IMR-90 (cell line): ENCODE measurements around the gene GP1BA. TPM values are rescaled to one million over a fixed set of nuclear protein-coding genes. Genes with fewer than 3 reads are reported as not detected.
A peak's percentile ranks its signal among the peaks of the same experiment; 100 is the strongest.

ENCODE experiments used
- ATAC-seq: fragments of 200-7000 bp; cut with Tn5 transposase; 2 replicates; pipeline ENCODE4 v1.9.1; 2020; ENCODE audit warnings: low read depth, mild to moderate bottlenecking, moderate library complexity
- BruUV-seq: library from RNA; stranded (reverse); fragments of 400-500 nt; replicated peaks from 2 replicates; lab custom pipeline; 2021; lab: Mats Ljungman, UMichigan
- CTCF ChIA-PET: fragments of 300-600 bp; formaldehyde crosslinking; extraction: SDS; loops from one replicate; lab custom pipeline; 2021; ENCODE audit warnings: antibody characterized with exemption; lab: Yijun Ruan, JAX
- POLR2A ChIA-PET: fragments of 300-600 bp; sonication (Branson Sonifier 250); formaldehyde crosslinking; loops from one replicate; lab custom pipeline; 2022; ENCODE audit warnings: antibody characterized with exemption; ENCODE audit not compliant: unreplicated experiment; lab: Charles Lee
- DNase-seq: peaks from one replicate; pipeline ENCODE4 v3.0.0; 2013
- H2AFZ ChIP-seq: replicated peaks from 2 replicates; pipeline ENCODE3; 2013; ENCODE audit warnings: low read length, mild to moderate bottlenecking; ENCODE audit not compliant: poor library complexity
- H2AK5ac ChIP-seq: 2 replicates; pipeline ENCODE4 v1.6.1; 2013; ENCODE audit warnings: low read depth, low read length, inconsistent platforms
- H2AK9ac ChIP-seq: replicated peaks from 2 replicates; pipeline ENCODE3; 2013; ENCODE audit warnings: mild to moderate bottlenecking, low read depth, low read length, moderate library complexity; ENCODE audit not compliant: poor library complexity
- H2BK120ac ChIP-seq: 2 replicates; pipeline ENCODE4 v1.6.1; 2013; ENCODE audit warnings: low read depth, low read length, inconsistent platforms
- H2BK15ac ChIP-seq: 3 replicates; pipeline ENCODE4 v1.6.1; 2013; ENCODE audit warnings: low read depth, low read length, inconsistent platforms
- H2BK20ac ChIP-seq: 2 replicates; pipeline ENCODE4 v1.6.1; 2013; ENCODE audit warnings: low read depth, mild to moderate bottlenecking, inconsistent platforms, low read length, moderate library complexity
- H2BK5ac ChIP-seq: 2 replicates; pipeline ENCODE4 v1.6.1; 2013; ENCODE audit warnings: mild to moderate bottlenecking, low read depth, low read length, inconsistent platforms; ENCODE audit not compliant: poor library complexity, severe bottlenecking
- H3K14ac ChIP-seq: replicated peaks from 2 replicates; pipeline ENCODE4 v1.6.1; 2013; ENCODE audit warnings: low read depth, low read length, inconsistent platforms
- H3K18ac ChIP-seq: 2 replicates; pipeline ENCODE4 v1.6.1; 2013; ENCODE audit warnings: low read depth, low read length, control low read depth
- H3K23ac ChIP-seq: 2 replicates; pipeline ENCODE4 v1.6.1; 2013; ENCODE audit warnings: low read depth, low read length, inconsistent platforms
- H3K27ac ChIP-seq: 2 replicates; pipeline ENCODE4 v1.5.1; 2013; ENCODE audit warnings: mild to moderate bottlenecking, control low read depth, low read length; ENCODE audit not compliant: insufficient read depth
- H3K27me3 ChIP-seq: 2 replicates; pipeline ENCODE4 v1.6.1; 2013; ENCODE audit warnings: low read length; ENCODE audit not compliant: control insufficient read depth, insufficient read depth
- H3K36me3 ChIP-seq: 2 replicates; pipeline ENCODE4 v1.6.1; 2013; ENCODE audit warnings: low read length, mixed read lengths; ENCODE audit not compliant: control insufficient read depth, insufficient read depth
- H3K4ac ChIP-seq: 2 replicates; pipeline ENCODE4 v1.6.1; 2013; ENCODE audit warnings: low read depth, low read length, inconsistent platforms
- H3K4me1 ChIP-seq: 2 replicates; pipeline ENCODE4 v1.6.1; 2013; ENCODE audit warnings: low read length, mixed read lengths; ENCODE audit not compliant: control insufficient read depth, insufficient read depth
- H3K4me2 ChIP-seq: 2 replicates; pipeline ENCODE4 v1.6.1; 2013; ENCODE audit warnings: low read depth, mild to moderate bottlenecking, control low read depth, low read length, moderate library complexity
- H3K4me3 ChIP-seq: 2 replicates; pipeline ENCODE4 v1.5.1; 2013; ENCODE audit warnings: low read depth, mild to moderate bottlenecking, control low read depth, low read length, moderate library complexity; ENCODE audit not compliant: insufficient read depth
- H3K56ac ChIP-seq: 2 replicates; pipeline ENCODE4 v1.6.1; 2013; ENCODE audit warnings: low read length, inconsistent platforms; ENCODE audit not compliant: insufficient read depth; ENCODE audit errors: extremely low read depth
- H3K79me1 ChIP-seq, 2 experiments: 2 replicates each; pipeline ENCODE4 v1.6.1; 2013; ENCODE audit warnings: low read length in 2 of 2, inconsistent platforms in 1 of 2, low read depth in 1 of 2
- H3K9ac ChIP-seq: 2 replicates; pipeline ENCODE4 v1.6.1; 2013; ENCODE audit warnings: low read depth, low read length, control low read depth
- H3K9me1 ChIP-seq: 2 replicates; pipeline ENCODE4 v1.6.1; 2013; ENCODE audit warnings: low read length, inconsistent platforms; ENCODE audit not compliant: insufficient read depth
- H3K9me3 ChIP-seq: 2 replicates; pipeline ENCODE4 v1.6.1; 2013; ENCODE audit warnings: low read length; ENCODE audit not compliant: control insufficient read depth, insufficient read depth
- H4K20me1 ChIP-seq: 2 replicates; pipeline ENCODE4 v1.6.1; 2013; ENCODE audit warnings: low read length, inconsistent platforms; ENCODE audit not compliant: insufficient read depth
- H4K5ac ChIP-seq: 2 replicates; pipeline ENCODE4 v1.6.1; 2013; ENCODE audit warnings: mild to moderate bottlenecking, low read depth, low read length, control low read depth
- H4K8ac ChIP-seq, 2 experiments: 2 replicates each; pipeline ENCODE4 v1.6.1; 2013; ENCODE audit warnings: low read depth in 2 of 2, low read length in 2 of 2, control low read depth in 1 of 2, inconsistent platforms in 1 of 2
- H4K91ac ChIP-seq: 2 replicates; pipeline ENCODE4 v1.6.1; 2013; ENCODE audit warnings: low read depth, low read length, inconsistent platforms; ENCODE audit not compliant: insufficient read depth
- BHLHE40 ChIP-seq: fragments of 150-350 bp; IDR thresholded peaks from 2 replicates; pipeline ENCODE4 v1.6.1; 2016; ENCODE audit warnings: mild to moderate bottlenecking, low read depth, low read length
- FOS ChIP-seq: fragments of 150-350 bp; IDR thresholded peaks from 2 replicates; pipeline ENCODE4 v1.6.1; 2016; ENCODE audit warnings: low read depth, low read length
- MAZ ChIP-seq: IDR thresholded peaks from 2 replicates; pipeline ENCODE4 v1.6.1; 2012; ENCODE audit warnings: low read depth, mild to moderate bottlenecking, low read length, improper control_type of control experiment, moderate library complexity, borderline replicate concordance
- MXI1 ChIP-seq: IDR thresholded peaks from 2 replicates; pipeline ENCODE4 v1.6.1; 2012; ENCODE audit warnings: low read depth, mild to moderate bottlenecking, low read length, moderate library complexity, borderline replicate concordance
- RFX5 ChIP-seq: IDR thresholded peaks from 2 replicates; pipeline ENCODE4 v1.8.0; 2012; ENCODE audit warnings: low read depth, mild to moderate bottlenecking, low read length, moderate library complexity
- WGBS, 2 experiments: methylation state at CpG; one replicate each; pipeline versions ENCODE4 v1.1.5 to v1.1.7; 2013; ENCODE audit warnings: missing lambda C conversion rate in 2 of 2; ENCODE audit not compliant: insufficient read length in 1 of 2; ENCODE audit errors: extremely low coverage in 2 of 2; 5-methylcytosine and 5-hydroxymethylcytosine counted together
- dilution Hi-C: fragments of 300-500 bp; cut with HindIII; formaldehyde crosslinking; loops from one replicate; pipeline ENCODE4 v1.14.3; 2018; ENCODE audit warnings: low sequenced_read_pairs; ENCODE audit not compliant: unreplicated experiment
- in situ Hi-C: fragments of 300-500 bp; cut with MboI; formaldehyde crosslinking; loops from 3 replicates; pipeline ENCODE4 v1.14.3; 2019; ENCODE audit warnings: low sequenced_read_pairs, inconsistent platforms, mixed read lengths
- intact Hi-C: fragments of 100-400 bp; cut with micrococcal nuclease; formaldehyde crosslinking; loops from 2 replicates; pipeline ENCODE4 v1.10.0; 2022
- polyA plus RNA-seq, 3 experiments: library from polyadenylated mRNA; depleted of rRNA; stranded (reverse); fragments of >200 nt; gene quantifications; 2 replicates each; pipeline ENCODE4 v1.2.3, GENCODE V29; 2012; ENCODE audit warnings: low replicate concordance in 1 of 3
- total RNA-seq: library from RNA; depleted of rRNA; stranded (reverse); fragments of >200 nt; gene quantifications from 2 replicates; pipeline ENCODE4 v1.2.3, GENCODE V29; 2012
- TF ChIP-seq, protein P1 (sequence below): fragments of 150-350 bp; IDR thresholded peaks from 2 replicates; pipeline ENCODE4 v1.6.1; 2017; ENCODE audit warnings: mild to moderate bottlenecking, antibody characterized with exemption, low read length, low read depth

Gene GP1BA
- total and polyA plus RNA-seq, 2 of the 4 experiments (the other 2 are of a cell fraction) = not detected

- peak overlapping the region; percentile 74 for H3K4me2 ChIP-seq
- H2BK5ac ChIP-seq = peak overlapping the region; percentile 90
- no peaks in the 10 kb centered on the region for H3K27me3 ChIP-seq
- peak overlapping the region; percentile 98 for H3K14ac ChIP-seq
- 1% methylated on average over 28 of the region's 75 CpGs; no CpG with 5 or more reads in 1 of the 2 experiments for WGBS, 2 experiments
- peak overlapping the region; percentile 91 for H4K91ac ChIP-seq
- H4K8ac ChIP-seq = peak overlapping the region; percentile 62 to 86
- H3K4ac ChIP-seq = peak overlapping the region; percentile 97
- peak overlapping the region; percentile 71 for H3K18ac ChIP-seq
- H3K27ac ChIP-seq = peak overlapping the region; percentile 91
- CTCF ChIA-PET = no interaction called here
- BruUV-seq = no TSS peak
- H3K23ac ChIP-seq = peak overlapping the region; percentile 89
- POLR2A ChIA-PET = interaction anchor here (0.6 to 3.5 kb wide), 3 partner anchors 9 to 391 kb away, joined by 3 to 19 read pairs (median 4); partner anchors contain the start of gene SPAG7
- H2AK5ac ChIP-seq = peak overlapping the region; percentile 79
- ATAC-seq (peak; percentile 2), DNase-seq (peak; percentile 76)
- H3K36me3 ChIP-seq = peaks cover 21% of the 10 kb centered on the region
- in situ Hi-C loops = no loop called here
- peak overlapping the region; percentile 61 for H4K5ac ChIP-seq
- H3K4me1 ChIP-seq = peaks cover 38% of the 10 kb centered on the region
- H3K9me3 ChIP-seq = no peaks in the 10 kb centered on the region
- H3K9ac ChIP-seq = peak overlapping the region; percentile 87
- peaks cover 25% of the 10 kb centered on the region; the same call in 1 of the 2 replicates for H3K9me1 ChIP-seq
- peak overlapping the region; percentile 98 for H3K4me3 ChIP-seq
- TF ChIP-seq FOS = 0 out of 2 replicates have a peak, but pooled peaks have one; percentile 7
- peak; percentile 82 for TF ChIP-seq BHLHE40
- TF ChIP-seq MAZ = peak; percentile 51; the same call in 1 of the 2 replicates
- TF ChIP-seq, protein P1, sequence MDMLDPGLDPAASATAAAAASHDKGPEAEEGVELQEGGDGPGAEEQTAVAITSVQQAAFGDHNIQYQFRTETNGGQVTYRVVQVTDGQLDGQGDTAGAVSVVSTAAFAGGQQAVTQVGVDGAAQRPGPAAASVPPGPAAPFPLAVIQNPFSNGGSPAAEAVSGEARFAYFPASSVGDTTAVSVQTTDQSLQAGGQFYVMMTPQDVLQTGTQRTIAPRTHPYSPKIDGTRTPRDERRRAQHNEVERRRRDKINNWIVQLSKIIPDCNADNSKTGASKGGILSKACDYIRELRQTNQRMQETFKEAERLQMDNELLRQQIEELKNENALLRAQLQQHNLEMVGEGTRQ = peak; percentile 52
- TF ChIP-seq MXI1 = no peak
- TF ChIP-seq RFX5 = no peak
- peak overlapping the region; percentile 85 for H2AFZ ChIP-seq
- H2AK9ac ChIP-seq = peak overlapping the region; percentile 96
- peak overlapping the region; percentile 5; the same call in 1 of the 3 replicates for H2BK15ac ChIP-seq
- intact Hi-C loops = no loop called here
- H3K79me1 ChIP-seq = peaks cover 12 to 37% of the 10 kb centered on the region in 2 experiments; a peak in 3 of 4 replicates
- dilution Hi-C loops = no loop called here
- H2BK120ac ChIP-seq = peak overlapping the region; percentile 85
- peaks cover 40% of the 10 kb centered on the region for H4K20me1 ChIP-seq
- peak overlapping the region; percentile 95 for H3K56ac ChIP-seq
- no peak overlapping the region for H2BK20ac ChIP-seq
These were observed 17.4 kb downstream of the GP1BA start for GRCh38 chr17:4949321-4950074.
